Measurements from ENCODE around the gene ZNF516. TPM values are rescaled to one million over a fixed set of nuclear protein-coding genes. Genes with fewer than 3 reads are reported as not detected.

The ZNF516 gene
- total and polyA plus RNA-seq, 10 of the 15 experiments (the other 5 are each of a cell fraction or from before 2014, with no cell fraction given), result 2.0 to 32.0 (median 8.3) TPM

GRCh38 chr18:76437011-76437410 is 58.0 kb downstream of the ZNF516 start:
- FAIRE-seq (no peak), DNase-seq (ENCODE audit: low read depth, low spot score) (no peak), ATAC-seq (no peak)
- ChIA-PET RAD21 (ENCODE audit: unreplicated experiment) (no interaction called here), CTCF (interaction anchor here (0.6 to 2.3 kb wide), 2 partner anchors 38 to 523 kb away, joined by 3 to 6 read pairs; no protein-coding TSS in a partner anchor), POLR2A (no interaction called here), SMC1A (ENCODE audit: uncharacterized antibody, unreplicated experiment) (no interaction called here)
- Histone ChIP-seq H3K9me3 (replicated peaks; ENCODE audit: control insufficient read depth, insufficient read depth, low read length) (no peaks in the 10 kb centered on the region; the same call in 2 of the 3 replicates), H3K4me2 (ENCODE audit: control insufficient read depth, insufficient read depth) (no peak overlapping the region), H3K79me2 (ENCODE audit: control insufficient read depth, insufficient read depth, low read length) (peaks cover 5% of the 10 kb centered on the region), H3K9ac (ENCODE audit: control insufficient read depth, insufficient read depth, low read length) (no peak overlapping the region), H3K4me3 (no peak overlapping the region), H2AFZ (ENCODE audit: control insufficient read depth, low read depth, low read length) (no peak overlapping the region), H3K36me3 (ENCODE audit: control insufficient read depth in 2 of 2, insufficient read depth in 2 of 2, low read length in 1 of 2) (peaks cover 22 to 24% of the 10 kb centered on the region in 2 experiments), H3K27ac (ENCODE audit: control insufficient read depth, insufficient read depth) (no peak overlapping the region), H3K27me3 (replicated peaks in 1 of 2; ENCODE audit: control insufficient read depth in 2 of 2, insufficient read depth in 2 of 2, low read length in 1 of 2) (no peaks in the 10 kb centered on the region), H3K4me1 (ENCODE audit: control insufficient read depth, insufficient read depth, low read length) (no peaks in the 10 kb centered on the region), H4K20me1 (ENCODE audit: control insufficient read depth, insufficient read depth) (0 out of 2 replicates have a peak, but pooled peaks cover 2% of the 10 kb centered on the region)
- in situ Hi-C loops (cut with MboI) (no loop called here), intact Hi-C loops (cut with micrococcal nuclease; ENCODE audit: unreplicated experiment) (no loop called here)
- 95% methylated on average over 7 of the region's 11 CpGs for WGBS (ENCODE audit: insufficient coverage, insufficient replicate concordance, low lambda C conversion rate, missing lambda C conversion rate)
- no TSS peak for BruUV-seq (replicated peaks)
- TF ChIP-seq ELK1 (IDR thresholded peaks at IDR 0.05; ENCODE audit: low read depth, low read length), result no peak
- no peak for TF ChIP-seq E2F4 (IDR thresholded peaks at IDR 0.05; ENCODE audit: low read depth, low read length)
- no peak for TF ChIP-seq MEF2B (IDR thresholded peaks at IDR 0.05; ENCODE audit: partially characterized antibody, poor library complexity, severe bottlenecking)
- TF ChIP-seq RAD51 (IDR thresholded peaks at IDR 0.05), result no peak
- no peak for TF ChIP-seq MAX (IDR thresholded peaks at IDR 0.05; ENCODE audit: low read depth, low read length)
- TF ChIP-seq SMAD5 (IDR thresholded peaks at IDR 0.05; ENCODE audit: low read depth), result no peak
- TF ChIP-seq FOS (IDR thresholded peaks at IDR 0.05; ENCODE audit: borderline replicate concordance, extremely low read depth, insufficient read length), result no peak
- TF ChIP-seq TCF7 (IDR thresholded peaks at IDR 0.05; ENCODE audit: borderline replicate concordance), result no peak
- no peak for TF ChIP-seq CHD4 (IDR thresholded peaks at IDR 0.05)
- no peak for TF ChIP-seq KDM1A (IDR thresholded peaks at IDR 0.05; ENCODE audit: borderline replicate concordance)
- TF ChIP-seq CHD2 (IDR thresholded peaks at IDR 0.05; ENCODE audit: borderline replicate concordance, low read depth, low read length), result no peak
- TF ChIP-seq NR2C1 (IDR thresholded peaks at IDR 0.05), result no peak

All from GM12878 (cell line).